Astrocyte of the spinal cord (primary cell): ENCODE measurements around the gene TTC28.

Experiments used
- DNase-seq: peaks from one replicate; pipeline ENCODE4 v3.0.0; 2011; ENCODE audit warnings: low read depth, low spot score
- H3K4me3 ChIP-seq: 2 replicates; pipeline ENCODE4 v1.5.1; 2011; ENCODE audit warnings: low read depth, mild to moderate bottlenecking, low read length, moderate library complexity
- CTCF ChIP-seq: IDR thresholded peaks from 2 replicates; pipeline ENCODE4 v1.5.1; 2012; ENCODE audit warnings: low read depth, mild to moderate bottlenecking, low read length, inconsistent platforms
- in situ Hi-C: cut with HindIII; loops from 2 replicates; pipeline ENCODE4 v1.10.0; 2017; ENCODE audit warnings: low sequenced_read_pairs

TTC28 gene

GRCh38 chr22:27972732-27973698 lies 706.6 kb downstream of the TTC28 start:
- no peak overlapping the region for H3K4me3 ChIP-seq
- DNase-seq: peak; percentile 21
- in situ Hi-C loops: no loop called here
- TF ChIP-seq CTCF: no peak

- in situ Hi-C loops: no loop called here
- no peak for TF ChIP-seq CTCF
- H3K4me3 ChIP-seq: no peak overlapping the region
- no peak for DNase-seq
These were observed 707.7 kb downstream of the TTC28 start for GRCh38 chr22:27971926-27972325.

- in situ Hi-C loops: no loop called here
- no peak overlapping the region for H3K4me3 ChIP-seq
- DNase-seq: no peak
- TF ChIP-seq CTCF: no peak
These were observed 708.9 kb downstream of the TTC28 start for GRCh38 chr22:27970596-27971220.

GRCh38 chr22:27966168-27967064 lies 713.2 kb downstream of the TTC28 start:
- DNase-seq: no peak
- H3K4me3 ChIP-seq: no peak overlapping the region
- in situ Hi-C loops: no loop called here
- TF ChIP-seq CTCF: no peak

GRCh38 chr22:27962268-27963044 lies 717.2 kb downstream of the TTC28 start:
- no peak overlapping the region for H3K4me3 ChIP-seq
- DNase-seq: peak; percentile 27
- in situ Hi-C loops: no loop called here
- no peak for TF ChIP-seq CTCF

- in situ Hi-C loops: no loop called here
- H3K4me3 ChIP-seq: no peak overlapping the region
These were observed 718.0 kb downstream of the TTC28 start for GRCh38 chr22:27961680-27962079.

More at GRCh38 chr22:27961680-27962079, 718.0 kb downstream of the TTC28 start:
- no peak for TF ChIP-seq CTCF
- no peak for DNase-seq
